ENCODE measurements around the gene ZDHHC8. TPM values are rescaled to one million over a fixed set of nuclear protein-coding genes. Genes with fewer than 3 reads are reported as not detected.
A peak's percentile ranks its signal among the peaks of the same experiment; 100 is the strongest.

Gene ZDHHC8
- total RNA-seq, 1 donor from 2014 or later: 108 TPM

- TF ChIP-seq CTCF (IDR thresholded peaks at IDR 0.05): no peak
- Mint-ChIP-seq H3K36me3 (ENCODE audit: unreplicated experiment) (peaks cover 30% of the 10 kb centered on the region), H3K4me3 (ENCODE audit: unreplicated experiment) (no peak overlapping the region), H3K27ac (ENCODE audit: unreplicated experiment) (peak overlapping the region; percentile 10), H3K27me3 (ENCODE audit: unreplicated experiment) (no peaks in the 10 kb centered on the region), H3K9me3 (ENCODE audit: unreplicated experiment) (no peaks in the 10 kb centered on the region), H3K4me1 (ENCODE audit: unreplicated experiment) (peaks cover 4% of the 10 kb centered on the region)
- no peak for DNase-seq (ENCODE audit: extremely low spot score, unreplicated experiment)
Measured at GRCh38 chr22:20111689-20112622, 19.6 kb upstream of the ZDHHC8 start.

GRCh38 chr22:20112623-20113511 is 18.7 kb upstream of the ZDHHC8 start:
- no peaks in the 10 kb centered on the region for H3K27me3 Mint-ChIP-seq (ENCODE audit: unreplicated experiment)
- peaks cover 26% of the 10 kb centered on the region for H3K36me3 Mint-ChIP-seq (ENCODE audit: unreplicated experiment)
- no peaks in the 10 kb centered on the region for H3K9me3 Mint-ChIP-seq (ENCODE audit: unreplicated experiment)
- TF ChIP-seq CTCF (IDR thresholded peaks at IDR 0.05): no peak
- H3K4me3 Mint-ChIP-seq (ENCODE audit: unreplicated experiment): no peak overlapping the region
- DNase-seq (ENCODE audit: extremely low spot score, unreplicated experiment): no peak
- peaks cover 4% of the 10 kb centered on the region for H3K4me1 Mint-ChIP-seq (ENCODE audit: unreplicated experiment)
- no peak overlapping the region for H3K27ac Mint-ChIP-seq (ENCODE audit: unreplicated experiment)

- DNase-seq (ENCODE audit: extremely low spot score, unreplicated experiment): no peak
- Mint-ChIP-seq H3K4me1 (ENCODE audit: unreplicated experiment) (peaks cover 12% of the 10 kb centered on the region), H3K9me3 (ENCODE audit: unreplicated experiment) (no peaks in the 10 kb centered on the region), H3K4me3 (ENCODE audit: unreplicated experiment) (no peak overlapping the region), H3K36me3 (ENCODE audit: unreplicated experiment) (peaks cover 23% of the 10 kb centered on the region), H3K27me3 (ENCODE audit: unreplicated experiment) (no peaks in the 10 kb centered on the region), H3K27ac (ENCODE audit: unreplicated experiment) (no peak overlapping the region)
- no peak for TF ChIP-seq CTCF (IDR thresholded peaks at IDR 0.05)
Measured at GRCh38 chr22:20113551-20114310, 17.9 kb upstream of the ZDHHC8 start.

GRCh38 chr22:20114506-20115475 is 16.8 kb upstream of the ZDHHC8 start:
- Mint-ChIP-seq H3K9me3 (ENCODE audit: unreplicated experiment) (no peaks in the 10 kb centered on the region), H3K36me3 (ENCODE audit: unreplicated experiment) (peaks cover 27% of the 10 kb centered on the region), H3K4me1 (ENCODE audit: unreplicated experiment) (peaks cover 17% of the 10 kb centered on the region), H3K27ac (ENCODE audit: unreplicated experiment) (no peak overlapping the region), H3K27me3 (ENCODE audit: unreplicated experiment) (no peaks in the 10 kb centered on the region), H3K4me3 (ENCODE audit: unreplicated experiment) (peak overlapping the region; percentile 64)
- no peak for TF ChIP-seq CTCF (IDR thresholded peaks at IDR 0.05)
- DNase-seq (ENCODE audit: extremely low spot score, unreplicated experiment): no peak
